ENCODE results near the gene GADL1. TPM values are rescaled to one million over a fixed set of nuclear protein-coding genes. Genes with fewer than 3 reads are reported as not detected.

Gene GADL1
- total RNA-seq, 1 donor from 2014 or later = 25.1 TPM

DNA sequence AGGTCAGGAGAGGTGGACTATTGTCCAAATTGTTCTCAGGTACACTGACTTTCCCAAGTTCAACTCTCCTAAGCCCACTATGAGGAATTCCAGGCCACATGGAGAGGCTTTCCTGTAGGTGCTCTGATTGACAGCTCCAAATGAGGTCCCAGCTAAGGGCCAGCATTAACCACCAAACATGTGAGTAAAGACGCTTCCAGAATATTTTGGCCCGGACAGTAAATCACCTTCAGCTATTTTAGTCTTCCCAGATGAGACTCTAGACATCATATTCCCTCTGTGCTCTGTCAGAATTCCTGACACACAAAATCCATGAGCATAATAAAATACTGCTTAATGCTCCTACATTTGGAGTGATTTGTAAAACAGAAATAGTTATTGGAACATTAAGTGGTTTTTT is 152.6 kb downstream of the GADL1 start:
- H3K27me3 ChIP-seq (ENCODE audit: control insufficient read depth in 3 of 3, insufficient read depth in 3 of 3, low read length in 3 of 3) = no peaks in the 10 kb centered on the region
- H3K9me3 ChIP-seq (ENCODE audit: control insufficient read depth in 3 of 3, low read length in 3 of 3) = no peaks in the 10 kb centered on the region
- peak overlapping the region; percentile 26 for H3K27ac ChIP-seq (ENCODE audit: low read depth, low read length)
- no peaks in the 10 kb centered on the region for H3K36me3 ChIP-seq (ENCODE audit: control insufficient read depth in 3 of 3, insufficient read depth in 3 of 3, low read length in 3 of 3)
- no peak overlapping the region for H3K9ac ChIP-seq (ENCODE audit: low read depth in 1 of 3, low read length in 3 of 3)
- no peak overlapping the region for H3K4me3 ChIP-seq (ENCODE audit: low read length in 3 of 3)
- peaks cover 6 to 32% (median 8%) of the 10 kb centered on the region in 3 donors for H3K4me1 ChIP-seq (ENCODE audit: control insufficient read depth in 3 of 3, insufficient read depth in 3 of 3, low read length in 3 of 3)

DNA sequence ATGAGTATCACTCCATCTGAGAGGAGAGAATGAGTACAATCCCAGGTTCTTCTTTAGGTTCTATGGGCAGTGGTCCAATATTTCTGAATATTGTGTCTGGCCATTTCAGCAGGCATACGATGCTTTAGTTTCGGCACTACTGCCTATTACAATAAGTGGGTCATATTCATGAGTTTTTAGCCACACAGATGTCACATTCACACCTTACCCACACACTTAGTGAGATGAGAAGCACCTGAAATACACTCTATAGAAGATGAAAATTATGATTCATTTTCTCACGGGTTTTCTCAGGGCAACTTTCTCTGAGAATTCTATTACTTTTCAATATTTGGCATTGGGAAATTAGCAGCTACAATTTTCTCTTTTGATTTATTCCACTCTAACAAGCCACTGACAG is 155.9 kb downstream of the GADL1 start:
- Histone ChIP-seq H3K9me3 (ENCODE audit: control insufficient read depth in 3 of 3, low read length in 3 of 3) (no peaks in the 10 kb centered on the region), H3K4me3 (ENCODE audit: low read length in 3 of 3) (no peak overlapping the region), H3K4me1 (ENCODE audit: control insufficient read depth in 3 of 3, insufficient read depth in 3 of 3, low read length in 3 of 3) (peaks cover 6 to 35% (median 12%) of the 10 kb centered on the region in 3 donors), H3K36me3 (ENCODE audit: control insufficient read depth in 3 of 3, insufficient read depth in 3 of 3, low read length in 3 of 3) (no peaks in the 10 kb centered on the region), H3K27me3 (ENCODE audit: control insufficient read depth in 3 of 3, insufficient read depth in 3 of 3, low read length in 3 of 3) (no peaks in the 10 kb centered on the region), H3K9ac (ENCODE audit: low read depth in 1 of 3, low read length in 3 of 3) (no peak overlapping the region), H3K27ac (ENCODE audit: low read depth, low read length) (peak overlapping the region; percentile 34)

DNA sequence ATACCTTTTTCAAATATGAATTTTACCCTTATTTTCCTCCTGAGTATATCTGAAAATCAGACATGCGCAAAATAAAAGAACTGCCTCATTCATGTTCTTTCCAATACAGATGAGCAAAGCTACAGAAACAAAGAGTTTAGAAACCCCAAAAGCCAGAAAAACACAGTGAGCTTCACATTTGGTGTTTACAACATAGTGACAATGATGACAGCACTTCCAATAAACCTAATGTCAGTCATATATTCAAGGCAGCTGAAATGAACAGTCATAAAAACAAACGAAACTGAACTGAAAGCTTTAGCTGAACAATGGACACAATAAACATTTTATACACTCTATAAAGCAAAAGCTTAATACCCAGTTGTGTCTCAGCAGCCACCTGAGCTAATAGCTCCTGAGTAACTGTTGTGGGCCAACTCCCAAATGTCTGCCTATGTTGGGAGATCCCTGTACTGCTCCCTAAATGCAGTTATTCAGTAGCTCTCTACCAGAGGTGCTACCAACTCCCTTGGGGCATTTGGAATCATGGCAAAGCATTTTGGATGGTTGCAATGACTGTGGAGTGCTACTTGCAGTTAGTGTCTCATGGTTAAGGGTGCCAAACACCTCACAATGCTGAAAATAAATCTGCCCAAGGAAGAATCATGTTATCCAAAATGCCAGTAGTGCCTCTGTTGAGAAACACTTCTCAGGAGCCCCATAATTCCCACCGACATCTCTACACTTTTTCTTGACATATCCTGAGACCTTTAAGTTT is 156.5 kb downstream of the GADL1 start:
- no peaks in the 10 kb centered on the region for H3K9me3 ChIP-seq (ENCODE audit: control insufficient read depth in 3 of 3, low read length in 3 of 3)
- no peak overlapping the region for H3K4me3 ChIP-seq (ENCODE audit: low read length in 3 of 3)
- no peaks in the 10 kb centered on the region for H3K36me3 ChIP-seq (ENCODE audit: control insufficient read depth in 3 of 3, insufficient read depth in 3 of 3, low read length in 3 of 3)
- no peaks in the 10 kb centered on the region for H3K27me3 ChIP-seq (ENCODE audit: control insufficient read depth in 3 of 3, insufficient read depth in 3 of 3, low read length in 3 of 3)
- H3K27ac ChIP-seq (ENCODE audit: low read depth, low read length) = peak overlapping the region; percentile 34
- H3K4me1 ChIP-seq (ENCODE audit: control insufficient read depth in 3 of 3, insufficient read depth in 3 of 3, low read length in 3 of 3) = peaks cover 6 to 29% (median 12%) of the 10 kb centered on the region in 3 donors
- no peak overlapping the region for H3K9ac ChIP-seq (ENCODE audit: low read depth in 1 of 3, low read length in 3 of 3)

DNA sequence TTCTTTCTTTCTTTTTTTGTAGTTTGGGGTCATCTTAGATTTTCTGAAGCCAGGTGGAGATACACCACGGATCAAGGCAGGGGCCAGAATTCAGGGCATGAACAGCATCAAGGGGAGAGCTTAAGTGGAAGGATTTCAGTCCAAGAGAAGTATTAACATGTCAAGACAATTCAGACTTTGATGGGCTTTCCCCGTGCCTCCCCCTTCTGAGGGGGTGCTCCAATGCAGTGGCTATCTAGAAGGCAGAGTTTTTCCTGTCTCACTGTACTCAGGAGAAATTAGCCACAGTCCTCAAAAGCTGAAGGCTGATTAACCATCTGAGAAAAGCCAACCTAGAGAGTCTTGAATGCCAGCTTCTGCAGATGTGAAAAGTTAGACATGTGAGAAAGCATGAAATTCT is 160.8 kb downstream of the GADL1 start:
- no peak overlapping the region for H3K4me3 ChIP-seq (ENCODE audit: low read length in 3 of 3)
- H3K9me3 ChIP-seq (ENCODE audit: control insufficient read depth in 3 of 3, low read length in 3 of 3) = no peaks in the 10 kb centered on the region
- H3K27ac ChIP-seq (ENCODE audit: low read depth, low read length) = no peak overlapping the region
- peaks cover 8 to 33% (median 21%) of the 10 kb centered on the region in 3 donors for H3K4me1 ChIP-seq (ENCODE audit: control insufficient read depth in 3 of 3, insufficient read depth in 3 of 3, low read length in 3 of 3)
- no peaks in the 10 kb centered on the region for H3K36me3 ChIP-seq (ENCODE audit: control insufficient read depth in 3 of 3, insufficient read depth in 3 of 3, low read length in 3 of 3)
- no peak overlapping the region for H3K9ac ChIP-seq (ENCODE audit: low read depth in 1 of 3, low read length in 3 of 3)
- no peaks in the 10 kb centered on the region for H3K27me3 ChIP-seq (ENCODE audit: control insufficient read depth in 3 of 3, insufficient read depth in 3 of 3, low read length in 3 of 3)

DNA sequence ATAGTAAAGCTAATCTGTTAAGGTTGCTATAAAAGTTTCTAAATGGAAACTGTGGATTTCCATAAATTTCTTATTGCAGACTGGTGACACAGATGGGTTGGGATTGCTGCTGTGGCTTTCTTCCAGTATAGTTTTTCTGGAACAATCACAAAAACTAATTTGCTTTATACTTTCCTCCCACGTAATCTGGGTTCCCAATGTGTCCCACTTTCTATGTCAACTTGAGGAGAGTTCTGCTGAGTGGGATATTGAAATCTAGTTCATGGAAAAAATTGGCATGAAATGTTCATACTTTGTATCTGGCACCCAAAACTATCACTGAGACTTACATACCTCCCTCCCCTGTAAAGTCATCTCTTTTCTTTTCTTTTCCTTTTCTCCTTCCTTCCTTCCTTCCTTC is 161.3 kb downstream of the GADL1 start:
- no peak overlapping the region for H3K9ac ChIP-seq (ENCODE audit: low read depth in 1 of 3, low read length in 3 of 3)
- no peaks in the 10 kb centered on the region for H3K36me3 ChIP-seq (ENCODE audit: control insufficient read depth in 3 of 3, insufficient read depth in 3 of 3, low read length in 3 of 3)
- no peak overlapping the region for H3K27ac ChIP-seq (ENCODE audit: low read depth, low read length)
- no peaks in the 10 kb centered on the region for H3K9me3 ChIP-seq (ENCODE audit: control insufficient read depth in 3 of 3, low read length in 3 of 3)
- H3K27me3 ChIP-seq (ENCODE audit: control insufficient read depth in 3 of 3, insufficient read depth in 3 of 3, low read length in 3 of 3) = no peaks in the 10 kb centered on the region
- peaks cover 8 to 29% (median 21%) of the 10 kb centered on the region in 3 donors for H3K4me1 ChIP-seq (ENCODE audit: control insufficient read depth in 3 of 3, insufficient read depth in 3 of 3, low read length in 3 of 3)
- no peak overlapping the region for H3K4me3 ChIP-seq (ENCODE audit: low read length in 3 of 3)

DNA sequence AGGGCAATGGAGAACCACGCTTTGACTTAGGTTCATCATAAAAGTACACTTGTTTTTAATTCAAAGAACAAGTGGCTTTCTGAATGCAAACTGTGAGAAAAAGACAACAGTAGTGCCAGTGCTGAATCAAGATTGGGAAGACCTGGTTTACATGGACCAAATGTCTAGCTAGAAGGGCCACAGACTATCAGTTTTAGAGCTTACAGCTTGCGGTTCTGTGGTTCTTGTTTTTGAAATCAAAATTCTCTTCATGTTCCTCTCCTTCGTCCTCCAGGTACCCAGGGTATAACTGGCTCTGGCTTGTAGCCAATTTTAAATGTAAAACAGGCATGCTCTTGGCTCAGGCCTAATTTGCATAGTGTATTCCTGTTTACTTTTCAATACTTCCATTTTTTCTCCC is 163.5 kb downstream of the GADL1 start:
- Histone ChIP-seq H3K9ac (ENCODE audit: low read depth in 1 of 3, low read length in 3 of 3) (no peak overlapping the region), H3K27ac (ENCODE audit: low read depth, low read length) (no peak overlapping the region), H3K4me3 (ENCODE audit: low read length in 3 of 3) (no peak overlapping the region), H3K36me3 (ENCODE audit: control insufficient read depth in 3 of 3, insufficient read depth in 3 of 3, low read length in 3 of 3) (no peaks in the 10 kb centered on the region), H3K9me3 (ENCODE audit: control insufficient read depth in 3 of 3, low read length in 3 of 3) (no peaks in the 10 kb centered on the region), H3K4me1 (ENCODE audit: control insufficient read depth in 3 of 3, insufficient read depth in 3 of 3, low read length in 3 of 3) (peaks cover 2 to 25% (median 13%) of the 10 kb centered on the region in 3 donors), H3K27me3 (ENCODE audit: control insufficient read depth in 3 of 3, insufficient read depth in 3 of 3, low read length in 3 of 3) (no peaks in the 10 kb centered on the region)

DNA sequence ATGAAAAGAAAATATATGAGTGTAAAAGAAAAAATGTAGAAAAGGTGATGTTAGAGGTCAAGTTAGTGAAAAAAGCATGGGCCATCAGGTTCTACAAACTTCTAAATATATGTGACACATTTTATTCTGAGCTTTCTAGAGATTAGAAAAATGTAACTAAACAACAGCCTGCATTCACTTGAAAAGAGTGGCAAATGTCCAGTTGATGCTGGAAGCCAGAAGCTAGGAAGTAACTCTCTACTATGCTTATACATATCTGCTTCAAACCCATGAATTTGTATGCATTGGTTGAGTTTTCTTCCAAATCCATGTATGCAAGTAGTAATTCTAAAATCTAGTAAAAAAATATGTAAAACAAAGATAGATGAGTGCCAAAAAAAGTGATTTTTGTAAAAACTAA is 164.5 kb downstream of the GADL1 start:
- Histone ChIP-seq H3K9ac (ENCODE audit: low read depth in 1 of 3, low read length in 3 of 3) (no peak overlapping the region), H3K4me1 (ENCODE audit: control insufficient read depth in 3 of 3, insufficient read depth in 3 of 3, low read length in 3 of 3) (peaks cover 2 to 22% (median 12%) of the 10 kb centered on the region in 3 donors), H3K27me3 (ENCODE audit: control insufficient read depth in 3 of 3, insufficient read depth in 3 of 3, low read length in 3 of 3) (no peaks in the 10 kb centered on the region), H3K27ac (ENCODE audit: low read depth, low read length) (no peak overlapping the region), H3K4me3 (ENCODE audit: low read length in 3 of 3) (no peak overlapping the region), H3K36me3 (ENCODE audit: control insufficient read depth in 3 of 3, insufficient read depth in 3 of 3, low read length in 3 of 3) (no peaks in the 10 kb centered on the region), H3K9me3 (ENCODE audit: control insufficient read depth in 3 of 3, low read length in 3 of 3) (no peaks in the 10 kb centered on the region)

DNA sequence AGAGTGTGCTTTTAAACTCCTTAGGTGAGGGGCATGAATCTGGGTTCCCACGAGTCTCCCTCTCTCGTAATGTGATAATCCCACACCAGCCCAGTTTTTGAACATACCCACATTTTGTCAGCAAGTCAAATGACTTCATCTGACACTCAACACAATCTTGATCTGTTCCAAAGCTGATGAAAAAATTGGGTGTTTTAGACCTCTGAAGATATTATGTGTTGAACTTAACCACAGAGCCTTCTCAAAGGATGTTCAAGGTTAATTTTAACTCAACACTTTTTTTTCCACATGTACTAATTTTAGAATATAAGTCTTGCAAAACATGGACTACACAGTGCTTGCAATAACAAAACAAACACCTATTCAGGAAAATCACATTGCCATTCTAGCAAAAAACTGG is 164.9 kb downstream of the GADL1 start:
- no peak overlapping the region for H3K9ac ChIP-seq (ENCODE audit: low read depth in 1 of 3, low read length in 3 of 3)
- no peaks in the 10 kb centered on the region for H3K27me3 ChIP-seq (ENCODE audit: control insufficient read depth in 3 of 3, insufficient read depth in 3 of 3, low read length in 3 of 3)
- no peaks in the 10 kb centered on the region for H3K9me3 ChIP-seq (ENCODE audit: control insufficient read depth in 3 of 3, low read length in 3 of 3)
- peaks cover 2 to 22% (median 12%) of the 10 kb centered on the region in 3 donors for H3K4me1 ChIP-seq (ENCODE audit: control insufficient read depth in 3 of 3, insufficient read depth in 3 of 3, low read length in 3 of 3)
- no peaks in the 10 kb centered on the region for H3K36me3 ChIP-seq (ENCODE audit: control insufficient read depth in 3 of 3, insufficient read depth in 3 of 3, low read length in 3 of 3)
- H3K27ac ChIP-seq (ENCODE audit: low read depth, low read length) = no peak overlapping the region
- H3K4me3 ChIP-seq (ENCODE audit: low read length in 3 of 3) = no peak overlapping the region

DNA sequence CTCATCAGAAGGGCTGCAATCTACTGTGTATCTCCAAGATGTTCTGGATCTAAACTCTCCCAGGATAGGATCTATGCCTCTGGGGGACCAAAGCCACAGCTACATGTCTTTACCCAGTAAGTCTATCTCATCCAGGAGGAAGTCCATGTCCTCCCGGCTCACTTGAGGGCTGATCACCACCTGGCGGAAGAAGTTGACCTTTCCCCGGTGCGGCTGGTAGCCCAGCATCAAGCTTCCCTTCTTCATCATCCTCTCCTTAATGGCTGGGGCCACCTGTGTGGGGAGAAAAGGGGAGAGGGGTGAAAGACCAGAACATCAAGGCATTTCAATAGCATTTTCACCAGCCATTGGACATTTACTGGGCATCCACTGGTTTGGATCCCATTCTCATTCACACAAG is 166.3 kb downstream of the GADL1 start:
- H3K27me3 ChIP-seq (ENCODE audit: control insufficient read depth in 3 of 3, insufficient read depth in 3 of 3, low read length in 3 of 3) = no peaks in the 10 kb centered on the region
- no peak overlapping the region for H3K27ac ChIP-seq (ENCODE audit: low read depth, low read length)
- no peaks in the 10 kb centered on the region for H3K9me3 ChIP-seq (ENCODE audit: control insufficient read depth in 3 of 3, low read length in 3 of 3)
- H3K36me3 ChIP-seq (ENCODE audit: control insufficient read depth in 3 of 3, insufficient read depth in 3 of 3, low read length in 3 of 3) = no peaks in the 10 kb centered on the region
- no peak overlapping the region for H3K4me3 ChIP-seq (ENCODE audit: low read length in 3 of 3)
- H3K9ac ChIP-seq (ENCODE audit: low read depth in 1 of 3, low read length in 3 of 3) = no peak overlapping the region
- peaks cover 2 to 22% (median 12%) of the 10 kb centered on the region in 3 donors for H3K4me1 ChIP-seq (ENCODE audit: control insufficient read depth in 3 of 3, insufficient read depth in 3 of 3, low read length in 3 of 3)

DNA sequence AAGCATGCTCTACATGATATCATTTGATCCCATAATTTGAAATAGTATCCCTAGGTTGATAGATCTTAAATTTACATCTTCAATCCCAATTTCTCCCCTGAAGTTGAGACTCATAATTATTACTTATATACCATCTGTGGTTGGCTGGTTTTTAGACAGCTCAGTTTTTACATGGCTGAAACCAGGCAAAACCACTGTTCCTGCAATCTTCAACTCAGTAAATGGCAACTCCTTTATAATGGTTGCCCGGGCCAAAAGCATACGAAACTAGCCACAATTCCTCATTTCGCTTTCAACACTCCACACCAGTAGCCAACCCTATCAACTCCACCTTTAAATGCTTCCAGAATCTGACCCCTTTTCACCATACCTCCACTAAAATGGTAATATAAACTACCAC is 169.6 kb downstream of the GADL1 start:
- Histone ChIP-seq H3K4me3 (ENCODE audit: low read length in 3 of 3) (no peak overlapping the region), H3K27ac (ENCODE audit: low read depth, low read length) (no peak overlapping the region), H3K36me3 (ENCODE audit: control insufficient read depth in 3 of 3, insufficient read depth in 3 of 3, low read length in 3 of 3) (no peaks in the 10 kb centered on the region), H3K9ac (ENCODE audit: low read depth in 1 of 3, low read length in 3 of 3) (no peak overlapping the region), H3K9me3 (ENCODE audit: control insufficient read depth in 3 of 3, low read length in 3 of 3) (no peaks in the 10 kb centered on the region), H3K27me3 (ENCODE audit: control insufficient read depth in 3 of 3, insufficient read depth in 3 of 3, low read length in 3 of 3) (no peaks in the 10 kb centered on the region), H3K4me1 (ENCODE audit: control insufficient read depth in 3 of 3, insufficient read depth in 3 of 3, low read length in 3 of 3) (peaks cover 2 to 11% (median 4%) of the 10 kb centered on the region in 3 donors)
